Omental fat pad (tissue), 4 donors: ENCODE data around the gene MYO1A. TPM values are rescaled to one million over a fixed set of nuclear protein-coding genes. Genes with fewer than 3 reads are reported as not detected.

Experiments
- ATAC-seq: fragments of 150-250 bp; one replicate; pipeline ENCODE4 v1.9.1; 2016; ENCODE audit warnings: mild to moderate bottlenecking, moderate library complexity; ENCODE audit not compliant: low FRiP score
- DNase-seq: peaks from one replicate; pipeline ENCODE4 v3.0.0-alpha.2; 2019; ENCODE audit warnings: low spot score
- CTCF ChIP-seq, 3 donors: fragments of 450-650 bp; IDR thresholded peaks; one replicate each; pipeline ENCODE4 v1.5.1; 2016 to 2017; ENCODE audit warnings: antibody characterized with exemption in 3 of 3, mild to moderate bottlenecking in 3 of 3, moderate library complexity in 2 of 3
- total RNA-seq, 4 donors: library from RNA; depleted of rRNA; stranded (reverse); fragments of >200 nt; gene quantifications; one replicate each; pipeline ENCODE4 v1.1.0, GENCODE V29; 2016

The MYO1A gene
- total RNA-seq, 4 donors from 2014 or later = 0.25 to 0.74 (median 0.32) TPM; not detected in 1

- DNase-seq = no peak
- ATAC-seq = no peak
- no peak for TF ChIP-seq CTCF (IDR thresholded peaks at IDR 0.05)
These were observed 44.6 kb upstream of the MYO1A start for GRCh38 chr12:57094208-57095160.

DNA sequence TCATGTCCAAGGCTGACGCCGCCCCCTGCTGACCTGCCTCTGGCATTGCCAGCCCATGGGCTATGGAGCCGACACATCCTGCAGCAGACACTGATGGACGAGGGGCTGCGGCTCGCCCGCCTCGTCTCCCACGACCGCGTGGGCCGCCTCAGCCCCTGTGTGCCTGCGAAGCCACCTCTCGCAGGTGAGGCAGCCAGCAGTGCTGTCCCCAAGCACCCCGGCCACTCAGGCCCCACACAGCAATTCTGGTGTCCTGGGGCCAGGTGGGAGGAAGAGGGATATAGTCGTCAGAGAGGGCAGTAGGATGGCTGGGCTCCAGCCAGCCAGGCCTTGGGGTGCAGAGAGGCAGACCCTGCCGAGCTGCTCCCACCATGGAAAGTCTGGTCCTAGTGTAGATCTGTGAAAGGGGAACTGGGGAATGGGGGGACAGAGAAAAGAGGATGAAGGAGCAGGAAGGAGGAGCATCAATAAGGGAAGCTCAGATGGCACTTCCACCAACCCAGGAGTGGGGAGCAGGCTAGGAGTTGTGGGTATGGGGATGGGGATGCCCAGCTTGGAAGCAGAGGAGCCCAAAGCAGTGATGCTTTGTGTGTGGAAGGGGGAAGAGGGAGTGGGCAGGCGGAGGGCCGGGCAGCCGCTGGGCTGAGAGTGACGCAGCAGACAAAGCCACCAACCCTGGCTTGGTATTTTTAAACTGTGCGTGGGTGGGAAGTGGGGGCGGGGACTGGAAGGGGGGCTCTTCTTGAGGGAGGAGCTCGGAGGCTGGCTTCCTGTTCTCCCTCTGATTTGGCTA is 43.7 kb upstream of the MYO1A start:
- TF ChIP-seq CTCF (IDR thresholded peaks at IDR 0.05) = no peak
- ATAC-seq = peak; percentile 71
- DNase-seq = no peak

DNA sequence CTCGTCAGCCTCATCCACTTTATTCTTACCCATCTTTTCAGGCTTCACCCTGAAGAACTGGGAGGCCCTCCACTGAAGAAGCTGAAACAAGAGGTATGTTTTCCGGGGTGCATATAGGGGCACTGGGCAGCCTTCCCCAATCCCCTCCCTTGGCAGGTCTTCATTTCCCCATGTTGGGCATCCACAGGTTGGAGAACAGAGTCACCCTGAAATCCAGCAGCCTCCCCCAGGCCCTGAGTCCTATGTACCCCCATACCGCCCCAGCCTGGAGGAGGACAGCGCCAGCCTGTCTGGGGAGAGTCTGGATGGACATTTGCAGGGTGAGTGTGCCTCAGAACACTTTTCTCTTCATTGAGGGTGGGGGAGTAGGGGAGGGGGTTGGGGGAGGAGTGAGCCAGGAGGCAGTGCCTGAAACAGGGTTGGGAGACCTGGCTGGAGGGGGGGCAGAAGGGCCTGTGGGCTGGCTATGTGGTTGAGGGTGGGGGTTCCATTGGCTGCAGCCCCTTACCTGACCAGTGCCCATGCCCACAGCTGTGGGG is 43.0 kb upstream of the MYO1A start:
- no peak for TF ChIP-seq CTCF (IDR thresholded peaks at IDR 0.05)
- DNase-seq (no peak), ATAC-seq (no peak)

DNA sequence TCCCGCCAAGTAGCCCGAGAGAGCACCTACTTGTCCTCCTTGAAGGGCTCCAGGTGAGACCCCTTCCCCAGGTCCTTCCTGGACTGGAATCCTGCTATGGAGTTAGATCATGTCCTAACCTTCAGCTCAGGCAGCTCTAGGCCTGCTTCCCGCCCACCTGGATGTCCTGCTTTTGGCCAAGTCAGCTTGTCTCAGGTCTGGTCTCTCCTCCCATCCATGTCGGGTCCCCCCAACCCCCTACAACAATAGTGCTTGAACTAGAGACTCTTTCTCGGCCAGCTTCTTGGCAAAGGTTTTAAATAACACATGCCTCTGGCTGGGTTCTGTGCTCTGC is 42.6 kb upstream of the MYO1A start:
- DNase-seq = no peak
- no peak for ATAC-seq
- TF ChIP-seq CTCF (IDR thresholded peaks at IDR 0.05) = no peak

GRCh38 chr12:57091638-57092528 is 42.0 kb upstream of the MYO1A start:
- ATAC-seq (no peak), DNase-seq (no peak)
- TF ChIP-seq CTCF (IDR thresholded peaks at IDR 0.05) = no peak

DNA sequence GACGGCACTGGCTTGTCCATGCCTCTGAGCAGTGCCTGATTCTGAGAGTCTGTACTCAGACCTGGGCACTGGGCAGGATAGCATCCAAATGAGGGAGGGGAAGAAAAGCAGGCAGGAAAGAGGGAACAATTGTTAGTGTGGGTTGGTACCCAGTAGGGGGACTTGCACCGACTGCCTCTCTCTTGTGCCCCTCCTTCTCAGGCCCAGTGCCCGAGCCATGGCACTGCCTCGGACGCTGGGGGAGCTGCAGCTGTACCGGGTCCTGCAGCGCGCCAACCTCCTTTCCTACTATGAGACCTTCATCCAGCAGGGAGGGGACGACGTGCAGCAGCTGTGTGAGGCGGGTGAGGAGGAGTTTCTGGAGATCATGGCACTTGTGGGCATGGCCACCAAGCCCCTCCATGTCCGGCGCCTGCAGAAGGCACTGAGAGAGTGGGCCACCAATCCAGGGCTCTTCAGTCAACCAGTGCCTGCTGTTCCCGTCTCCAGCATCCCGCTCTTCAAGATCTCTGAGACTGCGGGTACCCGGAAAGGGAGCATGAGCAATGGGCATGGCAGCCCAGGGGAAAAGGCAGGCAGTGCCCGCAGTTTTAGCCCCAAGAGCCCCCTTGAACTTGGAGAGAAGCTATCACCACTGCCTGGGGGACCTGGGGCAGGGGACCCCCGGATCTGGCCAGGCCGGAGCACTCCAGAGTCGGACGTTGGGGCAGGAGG is 41.2 kb upstream of the MYO1A start:
- TF ChIP-seq CTCF (IDR thresholded peaks at IDR 0.05) = no peak
- ATAC-seq = no peak
- DNase-seq = no peak
